Measurements from ENCODE around the gene RC3H1.
"Not testable (repeated sequence)": the region's sequence is repeated elsewhere in the genome, so short reads cannot be mapped to it uniquely, and the experiment has no call there.

Gene RC3H1

GRCh38 chr1:174013864-174014418 lies 8.2 kb downstream of the RC3H1 start:
- Histone ChIP-seq H3K4me1 (ENCODE audit: insufficient read depth, low read length) (peaks cover 3% of the 10 kb centered on the region), H3K4me3 (ENCODE audit: low read length) (no peak overlapping the region), H2AFZ (ENCODE audit: low read depth, low read length) (no peak overlapping the region)

DNA sequence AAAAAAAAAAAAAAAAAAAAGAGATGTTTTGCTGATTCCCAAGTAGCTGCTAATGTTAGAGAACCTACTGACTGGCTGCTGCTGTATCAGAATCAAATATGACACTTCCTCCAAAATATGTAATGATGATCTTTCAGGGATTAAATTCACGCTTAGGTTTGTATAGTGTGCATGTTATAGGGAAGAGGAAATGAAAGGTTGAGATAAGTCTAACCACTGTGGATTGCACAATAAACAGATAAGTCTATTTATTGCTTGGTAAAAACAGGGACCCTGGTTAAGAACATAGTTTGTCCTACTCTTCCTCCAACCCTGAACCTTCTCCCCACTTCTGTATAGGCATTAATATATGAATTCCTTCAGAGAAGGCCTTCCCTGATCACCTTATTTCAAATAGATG lies 13.2 kb downstream of the RC3H1 start:
- Histone ChIP-seq H3K4me1 (ENCODE audit: insufficient read depth, low read length) (no peaks in the 10 kb centered on the region), H3K36me3 (ENCODE audit: insufficient read depth, low read length) (peaks cover 12% of the 10 kb centered on the region), H3K9me3 (ENCODE audit: low read length) (peaks cover 5% of the 10 kb centered on the region), H2AFZ (ENCODE audit: low read depth, low read length) (no peak overlapping the region), H3K27me3 (ENCODE audit: insufficient read depth, low read length) (no peaks in the 10 kb centered on the region), H3K4me3 (ENCODE audit: low read length) (no peak overlapping the region)

More at GRCh38 chr1:174013864-174014418, 8.2 kb downstream of the RC3H1 start:
- H3K27me3 ChIP-seq (ENCODE audit: insufficient read depth, low read length) = no peaks in the 10 kb centered on the region
- H3K36me3 ChIP-seq (ENCODE audit: insufficient read depth, low read length) = peaks cover 12% of the 10 kb centered on the region
- no peaks in the 10 kb centered on the region for H3K9me3 ChIP-seq (ENCODE audit: low read length)

- H3K9me3 ChIP-seq (ENCODE audit: low read length) = peaks cover 5% of the 10 kb centered on the region
- peaks cover 10% of the 10 kb centered on the region for H3K36me3 ChIP-seq (ENCODE audit: insufficient read depth, low read length)
- no peaks in the 10 kb centered on the region for H3K4me1 ChIP-seq (ENCODE audit: insufficient read depth, low read length)
- no peaks in the 10 kb centered on the region for H3K27me3 ChIP-seq (ENCODE audit: insufficient read depth, low read length)
- no peak overlapping the region for H2AFZ ChIP-seq (ENCODE audit: low read depth, low read length)
- no peak overlapping the region for H3K4me3 ChIP-seq (ENCODE audit: low read length)
Observed at GRCh38 chr1:174008269-174008668, 13.9 kb downstream of the RC3H1 start.

- Histone ChIP-seq H3K4me3 (ENCODE audit: low read length) (no peak overlapping the region), H3K36me3 (ENCODE audit: insufficient read depth, low read length) (peaks cover 10% of the 10 kb centered on the region), H3K27me3 (ENCODE audit: insufficient read depth, low read length) (no peaks in the 10 kb centered on the region), H2AFZ (ENCODE audit: low read depth, low read length) (no peak overlapping the region), H3K9me3 (ENCODE audit: low read length) (peaks cover 5% of the 10 kb centered on the region), H3K4me1 (ENCODE audit: insufficient read depth, low read length) (no peaks in the 10 kb centered on the region)
Observed at GRCh38 chr1:174007851-174008250, 14.3 kb downstream of the RC3H1 start.

DNA sequence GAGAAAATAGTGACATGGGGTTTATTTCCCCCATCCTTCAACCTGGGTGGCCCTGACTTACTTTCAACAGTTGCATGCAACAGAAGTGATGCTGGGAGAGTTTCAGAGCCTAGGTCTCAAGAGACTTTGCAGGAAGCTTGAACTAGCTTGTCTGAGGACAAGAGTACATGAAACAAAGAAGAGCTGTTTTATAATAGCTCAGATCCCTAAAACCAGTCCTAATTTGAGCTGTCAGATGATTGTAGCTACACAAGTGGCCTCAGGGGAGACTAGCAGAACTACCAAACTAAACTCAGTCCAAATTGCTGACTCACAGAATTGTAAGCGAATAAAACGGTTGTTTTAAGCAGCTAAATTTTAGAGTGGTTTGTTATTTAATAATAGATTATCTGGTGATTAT lies 17.1 kb downstream of the RC3H1 start:
- H3K4me1 ChIP-seq (ENCODE audit: insufficient read depth, low read length) = peaks cover 5% of the 10 kb centered on the region
- H3K27me3 ChIP-seq (ENCODE audit: insufficient read depth, low read length) = no peaks in the 10 kb centered on the region
- no peak overlapping the region for H3K4me3 ChIP-seq (ENCODE audit: low read length)
- H3K9me3 ChIP-seq (ENCODE audit: low read length) = peaks cover 5% of the 10 kb centered on the region
- H2AFZ ChIP-seq (ENCODE audit: low read depth, low read length) = no peak overlapping the region
- peaks cover 6% of the 10 kb centered on the region for H3K36me3 ChIP-seq (ENCODE audit: insufficient read depth, low read length)

GRCh38 chr1:174003867-174004266 lies 18.3 kb downstream of the RC3H1 start:
- peaks cover 5% of the 10 kb centered on the region for H3K9me3 ChIP-seq (ENCODE audit: low read length)
- H2AFZ ChIP-seq (ENCODE audit: low read depth, low read length) = no peak overlapping the region
- peaks cover 5% of the 10 kb centered on the region for H3K4me1 ChIP-seq (ENCODE audit: insufficient read depth, low read length)
- H3K4me3 ChIP-seq (ENCODE audit: low read length) = no peak overlapping the region
- no peaks in the 10 kb centered on the region for H3K27me3 ChIP-seq (ENCODE audit: insufficient read depth, low read length)
- peaks cover 6% of the 10 kb centered on the region for H3K36me3 ChIP-seq (ENCODE audit: insufficient read depth, low read length)

DNA sequence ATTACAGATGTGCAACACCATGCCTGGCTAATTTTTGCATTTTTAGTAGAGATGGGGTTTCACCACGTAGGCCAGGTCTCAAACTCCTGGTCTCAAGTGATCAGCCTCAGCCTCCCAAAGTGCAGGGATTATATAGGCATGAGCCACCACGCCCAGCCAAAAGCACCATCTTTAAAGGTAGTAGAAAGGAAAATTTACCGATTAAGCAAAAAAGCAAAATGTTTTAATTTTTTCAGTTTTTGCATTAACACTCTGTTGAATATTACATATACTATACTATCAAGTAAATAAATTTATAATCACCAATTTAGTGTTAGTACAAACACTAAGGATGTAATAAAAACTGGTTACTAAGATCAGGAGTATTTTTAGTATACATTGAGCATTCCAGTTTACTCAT lies 20.6 kb downstream of the RC3H1 start:
- Histone ChIP-seq H3K4me1 (ENCODE audit: insufficient read depth, low read length) (peaks cover 5% of the 10 kb centered on the region), H3K27me3 (ENCODE audit: insufficient read depth, low read length) (no peaks in the 10 kb centered on the region), H3K4me3 (ENCODE audit: low read length) (no peak overlapping the region), H2AFZ (ENCODE audit: low read depth, low read length) (no peak overlapping the region), H3K36me3 (ENCODE audit: insufficient read depth, low read length) (peaks cover 11% of the 10 kb centered on the region), H3K9me3 (ENCODE audit: low read length) (no peaks in the 10 kb centered on the region)

DNA sequence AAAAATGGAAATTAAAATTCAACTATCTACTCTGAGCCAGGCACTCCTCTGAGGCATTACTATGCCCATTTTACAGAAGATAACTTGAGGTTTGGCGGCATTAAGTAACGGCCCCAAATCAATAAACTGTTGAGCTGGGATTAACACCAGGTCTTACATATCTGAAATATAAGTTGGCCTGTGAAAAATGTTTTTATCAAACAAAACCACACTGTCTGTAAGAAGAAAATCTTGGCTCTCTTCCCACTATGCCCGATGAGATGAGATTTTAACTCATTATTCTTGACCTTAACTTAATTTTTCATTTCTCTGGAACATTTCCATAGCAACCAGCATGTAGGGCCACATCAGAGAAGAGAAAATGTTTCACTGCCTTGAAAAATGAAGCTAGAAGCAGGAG lies 21.8 kb downstream of the RC3H1 start:
- Histone ChIP-seq H3K4me1 (ENCODE audit: insufficient read depth, low read length) (peaks cover 5% of the 10 kb centered on the region), H3K27me3 (ENCODE audit: insufficient read depth, low read length) (no peaks in the 10 kb centered on the region), H3K9me3 (ENCODE audit: low read length) (no peaks in the 10 kb centered on the region)

DNA sequence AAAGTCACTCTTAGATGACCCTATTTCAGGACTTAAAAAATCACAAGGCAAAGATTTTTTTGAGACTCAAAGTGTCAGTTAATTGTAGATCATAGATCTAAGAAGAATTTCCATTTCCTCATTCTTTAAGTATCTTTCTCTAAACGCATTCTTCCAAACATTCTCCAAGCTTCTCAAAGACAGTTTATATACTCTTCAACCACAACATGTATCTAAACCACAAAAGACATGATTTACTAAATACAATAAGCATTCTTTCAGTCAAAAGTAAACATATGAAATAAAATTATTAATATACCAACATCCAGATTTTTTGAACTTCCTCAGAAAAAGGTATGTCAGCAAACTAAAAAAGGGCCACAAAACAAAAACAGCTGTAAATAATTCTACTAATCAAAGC lies 24.4 kb downstream of the RC3H1 start:
- H3K4me3 ChIP-seq (ENCODE audit: low read length) = no peak overlapping the region
- no peak overlapping the region for H2AFZ ChIP-seq (ENCODE audit: low read depth, low read length)
- H3K9me3 ChIP-seq (ENCODE audit: low read length) = no peaks in the 10 kb centered on the region
- H3K4me1 ChIP-seq (ENCODE audit: insufficient read depth, low read length) = peaks cover 5% of the 10 kb centered on the region
- no peaks in the 10 kb centered on the region for H3K27me3 ChIP-seq (ENCODE audit: insufficient read depth, low read length)
- H3K36me3 ChIP-seq (ENCODE audit: insufficient read depth, low read length) = peaks cover 20% of the 10 kb centered on the region

More for the DNA sequence above, 21.8 kb downstream of the RC3H1 start:
- H3K36me3 ChIP-seq (ENCODE audit: insufficient read depth, low read length) = peaks cover 10% of the 10 kb centered on the region
- H2AFZ ChIP-seq (ENCODE audit: low read depth, low read length) = no peak overlapping the region
- no peak overlapping the region for H3K4me3 ChIP-seq (ENCODE audit: low read length)

DNA sequence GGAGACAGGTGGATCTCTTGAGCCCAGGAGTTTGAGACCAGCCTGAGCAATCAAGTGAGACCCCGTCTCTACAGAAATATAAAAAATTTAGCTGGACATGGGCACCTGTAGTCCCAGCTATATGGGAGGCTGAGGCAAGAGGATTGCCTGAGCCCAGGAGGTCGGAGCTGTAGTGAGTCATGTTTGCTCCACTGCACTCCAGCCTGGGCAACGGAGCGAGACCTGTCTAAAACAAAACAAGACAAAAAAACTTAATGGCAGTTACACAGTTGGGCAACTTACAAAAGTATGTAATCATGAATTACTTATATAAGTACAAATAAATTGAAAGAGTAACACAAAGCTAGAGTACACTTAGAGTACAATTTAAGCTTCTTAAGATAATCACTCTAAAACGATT lies 25.2 kb downstream of the RC3H1 start:
- Histone ChIP-seq H3K9me3 (ENCODE audit: low read length) (peaks cover 2% of the 10 kb centered on the region), H3K27me3 (ENCODE audit: insufficient read depth, low read length) (no peaks in the 10 kb centered on the region), H2AFZ (ENCODE audit: low read depth, low read length) (no peak overlapping the region), H3K4me3 (ENCODE audit: low read length) (no peak overlapping the region), H3K4me1 (ENCODE audit: insufficient read depth, low read length) (peaks cover 5% of the 10 kb centered on the region), H3K36me3 (ENCODE audit: insufficient read depth, low read length) (peaks cover 27% of the 10 kb centered on the region)

DNA sequence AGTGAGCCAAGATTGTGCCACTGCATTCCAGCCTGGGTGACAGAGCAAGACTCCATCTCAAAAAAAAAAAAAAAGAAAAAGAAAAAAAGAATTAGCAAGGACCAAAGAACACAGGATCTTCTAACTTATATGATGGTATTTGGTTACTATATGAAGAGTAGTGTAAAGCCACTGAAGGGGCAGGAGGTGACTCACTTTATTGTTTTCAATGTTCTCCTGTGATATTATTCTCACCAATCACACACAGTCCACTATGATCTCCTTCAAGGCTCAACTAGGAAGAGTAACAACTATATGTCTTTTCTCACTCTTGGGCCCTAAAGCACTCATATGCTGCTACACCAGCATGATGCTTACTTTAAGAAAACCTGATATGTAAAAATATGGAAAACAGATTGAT lies 26.7 kb downstream of the RC3H1 start:
- Histone ChIP-seq H2AFZ (ENCODE audit: low read depth, low read length) (no peak overlapping the region), H3K9me3 (ENCODE audit: low read length) (peaks cover 2% of the 10 kb centered on the region), H3K27me3 (ENCODE audit: insufficient read depth, low read length) (no peaks in the 10 kb centered on the region), H3K4me3 (ENCODE audit: low read length) (no peak overlapping the region), H3K36me3 (ENCODE audit: insufficient read depth, low read length) (peaks cover 40% of the 10 kb centered on the region), H3K4me1 (ENCODE audit: insufficient read depth, low read length) (no peaks in the 10 kb centered on the region)

GRCh38 chr1:173993948-173994347 lies 28.2 kb downstream of the RC3H1 start:
- H3K4me1 ChIP-seq (ENCODE audit: insufficient read depth, low read length); H3K27me3 ChIP-seq (ENCODE audit: insufficient read depth, low read length); H3K9me3 ChIP-seq (ENCODE audit: low read length); H2AFZ ChIP-seq (ENCODE audit: low read depth, low read length); H3K4me3 ChIP-seq (ENCODE audit: low read length): not testable (repeated sequence)
- peaks cover 44% of the 10 kb centered on the region for H3K36me3 ChIP-seq (ENCODE audit: insufficient read depth, low read length)

GRCh38 chr1:173988068-173988467 lies 34.1 kb downstream of the RC3H1 start:
- H3K4me1 ChIP-seq (ENCODE audit: insufficient read depth, low read length) = no peaks in the 10 kb centered on the region
- no peak overlapping the region for H2AFZ ChIP-seq (ENCODE audit: low read depth, low read length)
- peaks cover 2% of the 10 kb centered on the region for H3K9me3 ChIP-seq (ENCODE audit: low read length)
- H3K36me3 ChIP-seq (ENCODE audit: insufficient read depth, low read length) = peaks cover 73% of the 10 kb centered on the region
- no peaks in the 10 kb centered on the region for H3K27me3 ChIP-seq (ENCODE audit: insufficient read depth, low read length)
- H3K4me3 ChIP-seq (ENCODE audit: low read length) = no peak overlapping the region

DNA sequence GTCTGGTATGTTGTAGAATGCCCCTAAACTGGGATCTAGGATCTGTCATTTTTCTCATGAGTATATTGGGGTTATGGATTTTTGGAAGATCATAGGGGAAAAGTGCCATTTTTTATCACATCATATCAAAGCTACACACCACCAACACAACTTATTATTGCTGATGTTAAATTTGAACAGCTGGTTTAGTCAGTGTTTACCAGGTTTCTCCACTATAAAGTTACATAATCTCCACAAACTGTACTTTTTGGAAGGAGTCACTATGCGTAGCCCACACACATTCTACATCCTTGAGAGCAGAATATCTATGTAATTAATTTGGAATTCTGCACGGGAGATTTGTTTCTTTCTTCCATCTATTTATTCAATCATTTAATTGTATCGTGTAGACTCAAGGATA lies 35.2 kb downstream of the RC3H1 start:
- Histone ChIP-seq H3K27me3 (ENCODE audit: insufficient read depth, low read length) (no peaks in the 10 kb centered on the region), H3K9me3 (ENCODE audit: low read length) (no peaks in the 10 kb centered on the region), H2AFZ (ENCODE audit: low read depth, low read length) (no peak overlapping the region), H3K36me3 (ENCODE audit: insufficient read depth, low read length) (peaks cover 69% of the 10 kb centered on the region), H3K4me3 (ENCODE audit: low read length) (no peak overlapping the region), H3K4me1 (ENCODE audit: insufficient read depth, low read length) (no peaks in the 10 kb centered on the region)
